GM12891 (cell line): Measurements from ENCODE around the gene TTC4.

Experiments
- POLR2A ChIP-seq: IDR thresholded peaks from 2 replicates; pipeline ENCODE4 v1.6.1; 2011; ENCODE audit warnings: low read depth, low read length, control low read depth
- POLR2AphosphoS5 ChIP-seq: IDR thresholded peaks from 2 replicates; pipeline ENCODE4 v1.6.1; 2011; ENCODE audit warnings: low read depth, low read length, control low read depth

GRCh38 chr1:54706419-54706818 lies 9.2 kb upstream of the TTC4 start:
- TF ChIP-seq POLR2A (no peak), POLR2AphosphoS5 (no peak)
